WTC11 (cell line): ENCODE results near the gene IQCE. TPM values are rescaled to one million over a fixed set of nuclear protein-coding genes. Genes with fewer than 3 reads are reported as not detected.

Source experiments
- ATAC-seq: fragments of 200-7000 bp; cut with Tn5 transposase; 2 replicates; pipeline ENCODE4 v1.10.0; 2021; ENCODE audit warnings: mild to moderate bottlenecking, moderate library complexity
- CTCF ChIA-PET: fragments of 300-600 bp; sonication (Branson Sonifier 250); formaldehyde crosslinking; loops from one replicate; lab custom pipeline; 2021; ENCODE audit warnings: antibody characterized with exemption; lab: Charles Lee
- POLR2A ChIA-PET: fragments of 350-600 bp; sonication (Branson Sonifier 250); formaldehyde crosslinking; loops from one replicate; lab custom pipeline; 2021; ENCODE audit warnings: antibody characterized with exemption; lab: Charles Lee
- DNase-seq: peaks from one replicate; pipeline ENCODE4 v3.0.0; 2021; ENCODE audit warnings: low spot score
- H3K27ac Mint-ChIP-seq: 2 replicates; pipeline ENCODE4 v1.8.0; 2021; ENCODE audit warnings: mixed read lengths
- H3K27me3 Mint-ChIP-seq: 2 replicates; pipeline ENCODE4 v1.8.0; 2021; ENCODE audit warnings: low read depth, mild to moderate bottlenecking, moderate library complexity, mixed read lengths
- H3K36me3 Mint-ChIP-seq: 2 replicates; pipeline ENCODE4 v1.8.0; 2021; ENCODE audit warnings: mixed read lengths
- H3K4me1 Mint-ChIP-seq: 2 replicates; pipeline ENCODE4 v1.8.0; 2022; ENCODE audit warnings: mixed read lengths
- H3K4me3 Mint-ChIP-seq: 2 replicates; pipeline ENCODE4 v1.8.0; 2021; ENCODE audit warnings: mild to moderate bottlenecking, moderate library complexity, mixed read lengths
- H3K9me3 Mint-ChIP-seq: 2 replicates; pipeline ENCODE4 v1.8.0; 2021; ENCODE audit warnings: mixed read lengths
- CREB1 ChIP-seq: sonication (generic); formaldehyde crosslinking; IDR thresholded peaks from 2 replicates; pipeline ENCODE4 v1.8.0; 2023; ENCODE audit warnings: mild to moderate bottlenecking, missing genetic modification reagents
- ELF4 ChIP-seq: sonication (generic); formaldehyde crosslinking; IDR thresholded peaks from 2 replicates; pipeline ENCODE4 v1.8.1; 2022; ENCODE audit warnings: low read depth, mild to moderate bottlenecking, moderate library complexity, missing genetic modification reagents
- KAT7 ChIP-seq: sonication (generic); formaldehyde crosslinking; IDR thresholded peaks from 2 replicates; pipeline ENCODE4 v1.8.1; 2023; ENCODE audit warnings: missing genetic modification reagents, mild to moderate bottlenecking, borderline replicate concordance
- NR2C2 ChIP-seq: sonication (generic); formaldehyde crosslinking; IDR thresholded peaks from 2 replicates; pipeline ENCODE4 v1.8.0; 2022; ENCODE audit warnings: mild to moderate bottlenecking, missing genetic modification reagents
- PRRX2 ChIP-seq: fragments of 250-450 bp; sonication (Bioruptor Pico); IDR thresholded peaks from 2 replicates; pipeline ENCODE4 v1.8.0; 2021; ENCODE audit warnings: mild to moderate bottlenecking
- STAT6 ChIP-seq: sonication (generic); formaldehyde crosslinking; conservative IDR thresholded peaks from 2 replicates; pipeline ENCODE4 v1.8.1; 2023; ENCODE audit warnings: mild to moderate bottlenecking, low read depth, missing genetic modification reagents, moderate library complexity
- TP53 ChIP-seq: sonication (generic); formaldehyde crosslinking; IDR thresholded peaks from 2 replicates; pipeline ENCODE4 v1.8.1; 2023; ENCODE audit warnings: mild to moderate bottlenecking, missing genetic modification reagents
- ZNF281 ChIP-seq: sonication (generic); formaldehyde crosslinking; IDR thresholded peaks from 2 replicates; pipeline ENCODE4 v1.8.0; 2023; ENCODE audit warnings: mild to moderate bottlenecking, missing genetic modification reagents
- ZNF423 ChIP-seq: fragments of 250-450 bp; sonication (Bioruptor Pico); IDR thresholded peaks from 2 replicates; pipeline ENCODE4 v2.1.2; 2022; ENCODE audit warnings: mild to moderate bottlenecking, moderate library complexity
- ZNF671 ChIP-seq: fragments of 250-450 bp; sonication (Bioruptor Pico); IDR thresholded peaks from 2 replicates; pipeline ENCODE4 v1.8.0; 2021; ENCODE audit warnings: mild to moderate bottlenecking
- ZSCAN18 ChIP-seq: fragments of 250-450 bp; sonication (Bioruptor Pico); IDR thresholded peaks from 2 replicates; pipeline ENCODE4 v2.1.2; 2022; ENCODE audit warnings: mild to moderate bottlenecking, moderate library complexity
- total RNA-seq: library from RNA; stranded (reverse); gene quantifications from 3 replicates; pipeline ENCODE4 v1.2.3, GENCODE V29; 2021
- TF ChIP-seq, protein P1 (sequence below): fragments of 250-450 bp; sonication (Bioruptor Pico); IDR thresholded peaks from 2 replicates; pipeline ENCODE4 v1.8.0; 2021; ENCODE audit warnings: mild to moderate bottlenecking
- TF ChIP-seq, protein P2 (sequence below): fragments of 250-450 bp; sonication (Bioruptor Pico); IDR thresholded peaks from 2 replicates; pipeline ENCODE4 v1.9.0; 2021; ENCODE audit warnings: moderate library complexity, mild to moderate bottlenecking, inconsistent platforms, borderline replicate concordance
- TF ChIP-seq, protein P3 (sequence below): sonication (generic); formaldehyde crosslinking; IDR thresholded peaks from 2 replicates; pipeline ENCODE4 v1.8.1; 2023; ENCODE audit warnings: mild to moderate bottlenecking, missing genetic modification reagents, moderate library complexity

IQCE gene
- total RNA-seq, 1 experiment from 2014 or later, result 4.4 TPM

DNA sequence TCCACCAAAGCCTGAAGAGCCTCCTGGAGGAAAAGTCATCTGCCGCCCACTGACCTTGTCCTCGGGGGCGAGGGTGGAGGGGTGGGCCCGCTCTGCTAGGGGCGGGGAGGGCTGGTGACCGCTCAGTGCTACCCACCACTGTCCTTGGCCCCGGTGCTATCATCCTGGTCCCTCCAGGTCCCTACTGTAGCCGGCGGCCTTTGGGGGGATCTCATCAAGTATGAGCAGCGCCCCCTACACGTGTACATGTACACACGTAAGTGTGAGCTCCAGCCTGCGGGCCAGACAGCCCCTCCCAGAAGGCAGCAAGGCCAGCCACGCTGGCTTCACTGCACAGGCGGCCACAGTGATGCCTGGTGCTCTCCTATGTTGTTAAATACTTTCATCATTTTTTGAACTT is 92.6 kb downstream of the IQCE start:
- CTCF ChIA-PET, result interaction anchor here (0.6 to 2.2 kb wide), 14 partner anchors 10 to 220 kb away, joined by 3 to 16 read pairs (median 4); no protein-coding TSS in a partner anchor
- ATAC-seq, result no peak; the same call in 1 of the 2 replicates

DNA sequence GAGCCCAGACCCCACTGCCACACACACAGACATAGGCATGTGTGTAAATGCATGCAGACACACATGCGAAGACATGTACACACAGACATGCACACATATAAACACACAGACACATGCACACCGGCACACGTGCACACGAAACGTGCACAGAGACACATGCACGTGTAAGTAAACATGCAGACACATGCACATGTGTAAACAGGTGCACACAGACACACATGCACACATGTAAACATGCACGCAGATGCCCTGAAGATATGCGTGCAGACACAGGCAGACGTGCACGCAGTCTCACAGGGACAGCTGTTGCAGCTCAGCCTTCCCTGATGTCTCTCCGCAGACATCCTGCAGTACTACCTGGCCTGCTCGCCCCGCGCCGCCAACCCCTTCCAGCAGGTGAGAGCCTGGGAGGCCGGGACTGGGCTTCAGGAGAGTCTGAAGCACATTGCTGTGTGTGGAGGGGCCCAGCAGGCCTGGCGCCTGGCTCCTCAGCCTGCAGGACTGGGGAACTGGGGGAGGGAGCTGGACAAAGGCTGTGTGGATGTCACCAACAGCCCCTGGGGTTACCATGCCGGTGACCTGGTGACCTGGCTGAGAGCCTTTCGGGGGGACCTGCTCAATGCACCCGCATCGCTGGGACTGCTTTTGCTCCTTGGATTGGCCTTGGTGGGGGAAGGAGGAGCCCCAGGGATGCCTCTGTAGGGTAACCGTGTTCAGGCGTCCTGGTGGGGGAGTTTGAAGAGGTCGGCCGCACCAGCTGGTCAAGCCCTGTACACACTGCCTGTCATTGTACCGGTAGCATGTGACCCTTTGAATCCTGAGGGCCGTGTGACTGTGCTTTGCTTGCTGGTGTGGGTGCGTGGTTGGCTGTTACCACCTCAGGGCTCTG is 93.3 kb downstream of the IQCE start:
- peak overlapping the region; percentile 11; the same call in 1 of the 2 replicates for H3K27ac Mint-ChIP-seq
- TF ChIP-seq NR2C2 (CRISPR knock-in tag), result no peak
- TF ChIP-seq PRRX2 (CRISPR knock-in tag), result no peak
- TF ChIP-seq, protein P1, sequence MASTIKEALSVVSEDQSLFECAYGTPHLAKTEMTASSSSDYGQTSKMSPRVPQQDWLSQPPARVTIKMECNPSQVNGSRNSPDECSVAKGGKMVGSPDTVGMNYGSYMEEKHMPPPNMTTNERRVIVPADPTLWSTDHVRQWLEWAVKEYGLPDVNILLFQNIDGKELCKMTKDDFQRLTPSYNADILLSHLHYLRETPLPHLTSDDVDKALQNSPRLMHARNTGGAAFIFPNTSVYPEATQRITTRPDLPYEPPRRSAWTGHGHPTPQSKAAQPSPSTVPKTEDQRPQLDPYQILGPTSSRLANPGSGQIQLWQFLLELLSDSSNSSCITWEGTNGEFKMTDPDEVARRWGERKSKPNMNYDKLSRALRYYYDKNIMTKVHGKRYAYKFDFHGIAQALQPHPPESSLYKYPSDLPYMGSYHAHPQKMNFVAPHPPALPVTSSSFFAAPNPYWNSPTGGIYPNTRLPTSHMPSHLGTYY, result no peak
- no peak for TF ChIP-seq KAT7 (CRISPR knock-in tag)
- TF ChIP-seq, protein P2, sequence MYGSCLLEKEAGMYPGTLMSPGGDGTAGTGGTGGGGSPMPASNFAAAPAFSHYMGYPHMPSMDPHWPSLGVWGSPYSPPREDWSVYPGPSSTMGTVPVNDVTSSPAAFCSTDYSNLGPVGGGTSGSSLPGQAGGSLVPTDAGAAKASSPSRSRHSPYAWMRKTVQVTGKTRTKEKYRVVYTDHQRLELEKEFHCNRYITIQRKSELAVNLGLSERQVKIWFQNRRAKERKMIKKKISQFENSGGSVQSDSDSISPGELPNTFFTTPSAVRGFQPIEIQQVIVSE (CRISPR knock-in tag), result no peak
- ChIA-PET CTCF (interaction anchor here (0.6 to 2.2 kb wide), 16 partner anchors 10 to 221 kb away, joined by 3 to 16 read pairs (median 4); partner anchors contain the start of gene BRAT1), POLR2A (no interaction called here)
- peak; percentile 16; the same call in 1 of the 2 replicates for ATAC-seq
- no peak overlapping the region for H3K4me3 Mint-ChIP-seq
- no peaks in the 10 kb centered on the region for H3K9me3 Mint-ChIP-seq
- H3K36me3 Mint-ChIP-seq, result peaks cover 31% of the 10 kb centered on the region
- no peaks in the 10 kb centered on the region for H3K27me3 Mint-ChIP-seq
- DNase-seq, result no peak
- H3K4me1 Mint-ChIP-seq, result no peaks in the 10 kb centered on the region

More for the DNA sequence above, 92.6 kb downstream of the IQCE start:
- no peaks in the 10 kb centered on the region for H3K27me3 Mint-ChIP-seq
- TF ChIP-seq CREB1 (no peak), ZNF671 (CRISPR knock-in tag) (no peak)
- H3K27ac Mint-ChIP-seq, result no peak overlapping the region
- no peaks in the 10 kb centered on the region for H3K9me3 Mint-ChIP-seq
- POLR2A ChIA-PET, result no interaction called here
- H3K4me3 Mint-ChIP-seq, result no peak overlapping the region
- H3K36me3 Mint-ChIP-seq, result peaks cover 25% of the 10 kb centered on the region
- DNase-seq, result no peak
- peaks cover 2% of the 10 kb centered on the region; the same call in 1 of the 2 replicates for H3K4me1 Mint-ChIP-seq

DNA sequence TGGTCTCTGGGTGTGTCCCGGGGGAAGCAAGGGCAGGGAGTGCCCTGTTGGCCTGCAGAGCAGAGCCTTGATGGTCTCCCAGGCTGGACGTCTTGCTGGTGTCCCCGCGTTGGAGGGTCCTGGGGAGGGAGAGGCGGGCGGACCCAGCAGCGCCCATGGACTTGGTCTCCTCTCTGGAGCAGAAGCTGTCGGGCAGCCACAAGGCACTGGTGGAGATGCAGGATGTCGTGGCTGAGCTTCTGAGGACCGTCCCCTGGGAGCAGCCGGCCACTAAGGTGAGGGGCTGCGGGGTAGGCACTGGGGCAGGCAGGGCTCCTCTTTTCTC is 93.9 kb downstream of the IQCE start:
- POLR2A ChIA-PET, result no interaction called here
- no peak overlapping the region for H3K27ac Mint-ChIP-seq

More for the DNA sequence above, 93.9 kb downstream of the IQCE start:
- no peak for DNase-seq
- Mint-ChIP-seq H3K4me3 (no peak overlapping the region), H3K27me3 (no peaks in the 10 kb centered on the region), H3K36me3 (peaks cover 35% of the 10 kb centered on the region), H3K4me1 (no peaks in the 10 kb centered on the region), H3K9me3 (no peaks in the 10 kb centered on the region)
- no peak for ATAC-seq
- CTCF ChIA-PET, result interaction anchor here (0.6 to 2.2 kb wide), 3 partner anchors 22 to 97 kb away, joined by 4 to 16 read pairs (median 7); partner anchors contain the start of gene BRAT1
- TF ChIP-seq TP53 (CRISPR knock-in tag) (no peak), ELF4 (CRISPR knock-in tag) (no peak), STAT6 (CRISPR knock-in tag) (no peak), ZNF281 (no peak), ZSCAN18 (CRISPR knock-in tag) (no peak), ZNF423 (CRISPR knock-in tag) (no peak), CREB1 (no peak)
- TF ChIP-seq, protein P3, sequence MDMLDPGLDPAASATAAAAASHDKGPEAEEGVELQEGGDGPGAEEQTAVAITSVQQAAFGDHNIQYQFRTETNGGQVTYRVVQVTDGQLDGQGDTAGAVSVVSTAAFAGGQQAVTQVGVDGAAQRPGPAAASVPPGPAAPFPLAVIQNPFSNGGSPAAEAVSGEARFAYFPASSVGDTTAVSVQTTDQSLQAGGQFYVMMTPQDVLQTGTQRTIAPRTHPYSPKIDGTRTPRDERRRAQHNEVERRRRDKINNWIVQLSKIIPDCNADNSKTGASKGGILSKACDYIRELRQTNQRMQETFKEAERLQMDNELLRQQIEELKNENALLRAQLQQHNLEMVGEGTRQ, result no peak
